ENCODE measurements around the gene TNFSF13. TPM values are rescaled to one million over a fixed set of nuclear protein-coding genes. Genes with fewer than 3 reads are reported as not detected.

Gene TNFSF13
- total and polyA plus RNA-seq, 2 of the 8 experiments (the other 6 are each of a cell fraction or from before 2014, with no cell fraction given), result 2.1 to 2.6 TPM

DNA sequence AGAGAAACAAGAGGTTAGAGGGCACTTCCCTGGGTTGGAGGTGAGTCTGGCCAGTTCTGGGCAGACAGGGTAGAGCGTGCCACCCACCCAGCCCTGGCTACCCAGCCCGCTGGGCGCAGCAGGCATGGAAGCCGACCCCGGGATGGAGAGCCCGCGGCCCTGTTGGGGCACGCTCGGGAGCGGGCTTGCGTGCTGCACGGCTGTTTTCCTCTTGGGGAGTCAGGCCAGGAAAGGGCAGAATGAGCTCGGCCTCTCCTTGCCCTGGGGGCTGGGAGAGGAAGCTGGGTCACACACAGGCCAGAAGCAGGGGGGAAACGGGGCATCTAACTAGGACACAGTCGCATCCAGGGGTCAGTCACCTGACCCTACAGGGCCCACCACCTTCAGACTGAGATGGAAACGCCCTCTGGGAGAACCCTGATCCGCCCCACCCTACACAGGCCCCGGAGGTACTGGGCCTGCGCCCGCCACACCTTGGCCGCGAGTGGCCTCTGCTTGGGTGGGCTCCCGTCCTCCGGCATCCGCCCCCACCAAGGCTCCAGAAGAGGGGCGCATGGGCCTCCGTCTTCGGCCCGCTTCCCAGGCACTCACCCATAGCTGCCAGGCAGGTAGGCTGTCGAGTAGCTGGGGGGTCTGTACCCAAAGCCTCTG, 30.1 kb downstream of the TNFSF13 start (continued):
- TF ChIP-seq POLR2A (IDR thresholded peaks at IDR 0.05; ENCODE audit: control extremely low read depth in 1 of 2, low read depth in 2 of 2, low read length in 2 of 2) (peak in 1 of 2 experiments; percentile 8; a peak in 1 of 3 replicates), TEAD4 (IDR thresholded peaks at IDR 0.05; ENCODE audit: low read depth, low read length) (no peak), SUZ12 (IDR thresholded peaks at IDR 0.05; ENCODE audit: low read length) (0 out of 2 replicates have a peak, but pooled peaks have one; percentile 27), CHD2 (IDR thresholded peaks at IDR 0.05; ENCODE audit: low read length) (no peak), HDAC6 (IDR thresholded peaks at IDR 0.05; ENCODE audit: low read depth, low read length) (no peak), PHF8 (conservative IDR thresholded peaks at IDR 0.05; ENCODE audit: low read depth, low read length) (0 out of 2 replicates have a peak, but pooled peaks have one; percentile 10), KDM1A (IDR thresholded peaks at IDR 0.05; ENCODE audit: borderline replicate concordance, low read length) (no peak)
- TF ChIP-seq, protein P1, sequence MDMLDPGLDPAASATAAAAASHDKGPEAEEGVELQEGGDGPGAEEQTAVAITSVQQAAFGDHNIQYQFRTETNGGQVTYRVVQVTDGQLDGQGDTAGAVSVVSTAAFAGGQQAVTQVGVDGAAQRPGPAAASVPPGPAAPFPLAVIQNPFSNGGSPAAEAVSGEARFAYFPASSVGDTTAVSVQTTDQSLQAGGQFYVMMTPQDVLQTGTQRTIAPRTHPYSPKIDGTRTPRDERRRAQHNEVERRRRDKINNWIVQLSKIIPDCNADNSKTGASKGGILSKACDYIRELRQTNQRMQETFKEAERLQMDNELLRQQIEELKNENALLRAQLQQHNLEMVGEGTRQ (IDR thresholded peaks at IDR 0.05; ENCODE audit: low read length), result no peak

Data from H1 (cell line).